Panc1 (cell line): Measurements from ENCODE around the gene GMDS.

ENCODE experiments used
- POLR2AphosphoS5 ChIP-seq: IDR thresholded peaks from 2 replicates; pipeline ENCODE4 v1.6.1; 2012; ENCODE audit warnings: mild to moderate bottlenecking, low read depth, low read length, moderate library complexity
- REST ChIP-seq, 2 experiments: IDR thresholded peaks; 2 replicates each; pipeline ENCODE4 v1.6.1; 2011 to 2012; ENCODE audit warnings: low read depth in 2 of 2, control low read depth in 1 of 2, low read length in 1 of 2, mild to moderate bottlenecking in 1 of 2, moderate library complexity in 1 of 2; ENCODE audit not compliant: insufficient read depth in 1 of 2
- SIN3A ChIP-seq: IDR thresholded peaks from 2 replicates; pipeline ENCODE4 v1.6.1; 2012; ENCODE audit warnings: low read depth, mild to moderate bottlenecking, low read length, moderate library complexity, borderline replicate concordance; ENCODE audit not compliant: insufficient read depth
- TCF7L2 ChIP-seq: IDR thresholded peaks from 2 replicates; pipeline ENCODE4 v1.6.1; 2011; ENCODE audit warnings: mild to moderate bottlenecking, low read depth, low read length, inconsistent platforms
- TF ChIP-seq, protein P1 (sequence below): fragments of 450-650 bp; IDR thresholded peaks from 2 replicates; pipeline ENCODE4 v1.5.1; 2017; ENCODE audit warnings: mild to moderate bottlenecking

- TF ChIP-seq, protein P1, sequence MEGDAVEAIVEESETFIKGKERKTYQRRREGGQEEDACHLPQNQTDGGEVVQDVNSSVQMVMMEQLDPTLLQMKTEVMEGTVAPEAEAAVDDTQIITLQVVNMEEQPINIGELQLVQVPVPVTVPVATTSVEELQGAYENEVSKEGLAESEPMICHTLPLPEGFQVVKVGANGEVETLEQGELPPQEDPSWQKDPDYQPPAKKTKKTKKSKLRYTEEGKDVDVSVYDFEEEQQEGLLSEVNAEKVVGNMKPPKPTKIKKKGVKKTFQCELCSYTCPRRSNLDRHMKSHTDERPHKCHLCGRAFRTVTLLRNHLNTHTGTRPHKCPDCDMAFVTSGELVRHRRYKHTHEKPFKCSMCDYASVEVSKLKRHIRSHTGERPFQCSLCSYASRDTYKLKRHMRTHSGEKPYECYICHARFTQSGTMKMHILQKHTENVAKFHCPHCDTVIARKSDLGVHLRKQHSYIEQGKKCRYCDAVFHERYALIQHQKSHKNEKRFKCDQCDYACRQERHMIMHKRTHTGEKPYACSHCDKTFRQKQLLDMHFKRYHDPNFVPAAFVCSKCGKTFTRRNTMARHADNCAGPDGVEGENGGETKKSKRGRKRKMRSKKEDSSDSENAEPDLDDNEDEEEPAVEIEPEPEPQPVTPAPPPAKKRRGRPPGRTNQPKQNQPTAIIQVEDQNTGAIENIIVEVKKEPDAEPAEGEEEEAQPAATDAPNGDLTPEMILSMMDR, result no peak
- TF ChIP-seq POLR2AphosphoS5 (no peak), REST (IDR thresholded peaks at IDR 0.05; ENCODE audit: insufficient read depth in 1 of 2, low read depth in 2 of 2, low read length in 1 of 2) (no peak), TCF7L2 (no peak), SIN3A (no peak)
Measured at GRCh38 chr6:1809291-1809988, 436.0 kb downstream of the GMDS start.
